ENCODE results near the gene NRCAM.

NRCAM gene

GRCh38 chr7:108314551-108314950, 141.7 kb downstream of the NRCAM start:
- in situ Hi-C loops (cut with MboI; ENCODE audit: low sequenced_read_pairs): no loop called here

- in situ Hi-C loops (cut with MboI; ENCODE audit: low sequenced_read_pairs): no loop called here
Measured at GRCh38 chr7:108314049-108314448, 142.2 kb downstream of the NRCAM start.

- in situ Hi-C loops (cut with MboI; ENCODE audit: low sequenced_read_pairs): no loop called here
Measured at GRCh38 chr7:108313086-108313485, 143.2 kb downstream of the NRCAM start.

GRCh38 chr7:108311446-108312168, 144.6 kb downstream of the NRCAM start:
- in situ Hi-C loops (cut with MboI; ENCODE audit: low sequenced_read_pairs): no loop called here

GRCh38 chr7:108310351-108310750, 145.9 kb downstream of the NRCAM start:
- in situ Hi-C loops (cut with MboI; ENCODE audit: low sequenced_read_pairs): no loop called here

GRCh38 chr7:108308903-108309302, 147.3 kb downstream of the NRCAM start:
- in situ Hi-C loops (cut with MboI; ENCODE audit: low sequenced_read_pairs): no loop called here

GRCh38 chr7:108308276-108308675, 148.0 kb downstream of the NRCAM start:
- in situ Hi-C loops (cut with MboI; ENCODE audit: low sequenced_read_pairs): no loop called here

GRCh38 chr7:108307595-108307994, 148.6 kb downstream of the NRCAM start:
- in situ Hi-C loops (cut with MboI; ENCODE audit: low sequenced_read_pairs): no loop called here

- in situ Hi-C loops (cut with MboI; ENCODE audit: low sequenced_read_pairs): no loop called here
Measured at GRCh38 chr7:108307194-108307593, 149.0 kb downstream of the NRCAM start.

- in situ Hi-C loops (cut with MboI; ENCODE audit: low sequenced_read_pairs): no loop called here
Measured at GRCh38 chr7:108303332-108303731, 152.9 kb downstream of the NRCAM start.

- in situ Hi-C loops (cut with MboI; ENCODE audit: low sequenced_read_pairs): no loop called here
Measured at GRCh38 chr7:108301387-108301786, 154.8 kb downstream of the NRCAM start.

GRCh38 chr7:108299251-108299973, 156.8 kb downstream of the NRCAM start:
- in situ Hi-C loops (cut with MboI; ENCODE audit: low sequenced_read_pairs): no loop called here

- in situ Hi-C loops (cut with MboI; ENCODE audit: low sequenced_read_pairs): no loop called here
Measured at GRCh38 chr7:108296911-108297310, 159.3 kb downstream of the NRCAM start.

GRCh38 chr7:108294595-108294994, 161.6 kb downstream of the NRCAM start:
- in situ Hi-C loops (cut with MboI; ENCODE audit: low sequenced_read_pairs): no loop called here

GRCh38 chr7:108293149-108293612, 163.1 kb downstream of the NRCAM start:
- in situ Hi-C loops (cut with MboI; ENCODE audit: low sequenced_read_pairs): no loop called here

- in situ Hi-C loops (cut with MboI; ENCODE audit: low sequenced_read_pairs): no loop called here
Measured at GRCh38 chr7:108292541-108292940, 163.7 kb downstream of the NRCAM start.

- in situ Hi-C loops (cut with MboI; ENCODE audit: low sequenced_read_pairs): no loop called here
Measured at GRCh38 chr7:108291791-108292440, 164.3 kb downstream of the NRCAM start.

GRCh38 chr7:108291152-108291508, 165.1 kb downstream of the NRCAM start:
- in situ Hi-C loops (cut with MboI; ENCODE audit: low sequenced_read_pairs): no loop called here

GRCh38 chr7:108290459-108291151, 165.6 kb downstream of the NRCAM start:
- in situ Hi-C loops (cut with MboI; ENCODE audit: low sequenced_read_pairs): no loop called here

GRCh38 chr7:108289852-108290251, 166.4 kb downstream of the NRCAM start:
- in situ Hi-C loops (cut with MboI; ENCODE audit: low sequenced_read_pairs): no loop called here

- in situ Hi-C loops (cut with MboI; ENCODE audit: low sequenced_read_pairs): no loop called here
Measured at GRCh38 chr7:108287857-108288256, 168.4 kb downstream of the NRCAM start.

All from HL-60/S4 (cell line).